ENCODE data around the gene ECE1.
"Not testable (repeated sequence)": the region's sequence is repeated elsewhere in the genome, so short reads cannot be mapped to it uniquely, and the experiment has no call there.

The ECE1 gene

GRCh38 chr1:21188235-21188634 is 102.0 kb downstream of the ECE1 start:
- TF ChIP-seq CTCF (conservative IDR thresholded peaks at IDR 0.05; ENCODE audit: control insufficient read depth, insufficient read depth, low read depth, low read length) = no peak
- no peak overlapping the region for H3K4me3 ChIP-seq (ENCODE audit: control insufficient read depth, low read depth, low read length)
- DNase-seq (ENCODE audit: low read depth) = no peak

GRCh38 chr1:21185221-21185731 is 105.0 kb downstream of the ECE1 start:
- no peak for DNase-seq (ENCODE audit: low read depth)
- TF ChIP-seq CTCF (conservative IDR thresholded peaks at IDR 0.05; ENCODE audit: control insufficient read depth, insufficient read depth, low read depth, low read length) = no peak
- no peak overlapping the region for H3K4me3 ChIP-seq (ENCODE audit: control insufficient read depth, low read depth, low read length)

- TF ChIP-seq CTCF (conservative IDR thresholded peaks at IDR 0.05; ENCODE audit: control insufficient read depth, insufficient read depth, low read depth, low read length) = no peak
Measured at GRCh38 chr1:21184276-21184675, 106.0 kb downstream of the ECE1 start.

GRCh38 chr1:21182181-21182731 is 108.0 kb downstream of the ECE1 start:
- no peak for TF ChIP-seq CTCF (conservative IDR thresholded peaks at IDR 0.05; ENCODE audit: control insufficient read depth, insufficient read depth, low read depth, low read length)
- peak; percentile 56 for DNase-seq (ENCODE audit: low read depth)
- H3K4me3 ChIP-seq (ENCODE audit: control insufficient read depth, low read depth, low read length) = no peak overlapping the region

More at GRCh38 chr1:21184276-21184675, 106.0 kb downstream of the ECE1 start:
- H3K4me3 ChIP-seq (ENCODE audit: control insufficient read depth, low read depth, low read length) = no peak overlapping the region
- no peak for DNase-seq (ENCODE audit: low read depth)

GRCh38 chr1:21178271-21178670 is 112.0 kb downstream of the ECE1 start:
- H3K4me3 ChIP-seq (ENCODE audit: control insufficient read depth, low read depth, low read length); DNase-seq (ENCODE audit: low read depth): not testable (repeated sequence)

- no peak for TF ChIP-seq CTCF (conservative IDR thresholded peaks at IDR 0.05; ENCODE audit: control insufficient read depth, insufficient read depth, low read depth, low read length)
- DNase-seq (ENCODE audit: low read depth) = peak; percentile 93
- H3K4me3 ChIP-seq (ENCODE audit: control insufficient read depth, low read depth, low read length) = peak within 1 kb of the TSS; percentile 75
Measured at GRCh38 chr1:21176586-21177555, 113.4 kb downstream of the ECE1 start, which contains the start of gene EIF4G3. Gene EIF4G3, minus strand, starts transcription at chr1:21176897. Its CDS starts 174,155 bp downstream, at chr1:21002742.
